ENCODE data around the gene GLB1L.

Gene GLB1L

DNA sequence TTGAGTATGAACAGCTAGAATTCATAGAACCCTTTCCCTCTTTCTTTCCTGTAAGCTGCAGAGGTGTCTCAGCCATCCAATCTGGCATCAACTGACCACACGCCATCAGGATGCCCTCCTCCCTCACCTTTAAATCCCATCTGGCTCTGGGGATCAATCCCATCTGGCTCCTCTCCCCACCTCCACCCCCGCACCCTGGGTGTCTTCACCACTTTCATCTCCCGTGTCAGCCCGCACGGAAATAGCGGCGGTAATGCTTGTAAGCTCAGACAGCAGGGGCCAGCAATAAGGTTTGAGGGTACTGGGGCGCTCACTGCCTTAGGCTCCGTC is 7.3 kb upstream of the GLB1L start:
- DNase-seq = no peak

DNA sequence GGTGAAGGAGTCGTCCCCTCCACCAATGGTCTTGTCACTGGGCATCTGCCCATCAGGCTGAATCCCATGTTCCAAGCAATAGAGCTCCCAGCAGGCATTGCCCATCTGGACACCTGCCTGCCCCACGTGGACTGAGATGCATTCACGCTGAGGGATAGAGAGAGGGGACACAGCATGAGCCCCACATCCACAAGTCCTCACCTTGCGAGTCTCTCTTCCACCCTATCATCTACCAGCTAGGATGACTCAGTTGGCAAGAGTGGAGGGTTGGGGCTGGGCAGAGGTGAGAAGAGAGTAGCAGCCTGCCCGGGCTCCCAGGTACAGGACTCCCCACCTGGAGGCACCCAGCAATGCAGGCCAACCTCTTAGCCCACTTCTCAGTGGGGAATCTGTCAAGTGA is 6.8 kb upstream of the GLB1L start:
- no peak for DNase-seq

DNA sequence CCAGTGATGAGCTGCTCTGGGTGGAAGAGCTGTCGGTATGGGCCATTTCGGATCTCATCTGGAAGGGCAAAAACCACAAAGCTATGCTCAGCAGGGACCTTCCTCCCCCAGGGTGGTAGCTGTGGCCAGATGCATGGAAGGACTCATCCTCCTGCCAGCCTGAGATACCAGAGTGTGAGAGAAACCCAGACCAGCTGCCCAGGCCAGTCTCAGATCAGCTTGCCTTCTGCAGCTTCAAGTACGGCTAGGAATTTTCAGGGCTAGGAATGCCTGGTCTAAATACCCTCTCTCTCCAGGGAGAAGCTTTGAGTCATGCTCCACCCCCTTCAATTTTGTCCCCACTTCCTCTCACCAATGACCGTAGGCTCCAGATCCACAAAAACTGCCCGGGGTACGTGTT is 6.4 kb upstream of the GLB1L start:
- DNase-seq = no peak

DNA sequence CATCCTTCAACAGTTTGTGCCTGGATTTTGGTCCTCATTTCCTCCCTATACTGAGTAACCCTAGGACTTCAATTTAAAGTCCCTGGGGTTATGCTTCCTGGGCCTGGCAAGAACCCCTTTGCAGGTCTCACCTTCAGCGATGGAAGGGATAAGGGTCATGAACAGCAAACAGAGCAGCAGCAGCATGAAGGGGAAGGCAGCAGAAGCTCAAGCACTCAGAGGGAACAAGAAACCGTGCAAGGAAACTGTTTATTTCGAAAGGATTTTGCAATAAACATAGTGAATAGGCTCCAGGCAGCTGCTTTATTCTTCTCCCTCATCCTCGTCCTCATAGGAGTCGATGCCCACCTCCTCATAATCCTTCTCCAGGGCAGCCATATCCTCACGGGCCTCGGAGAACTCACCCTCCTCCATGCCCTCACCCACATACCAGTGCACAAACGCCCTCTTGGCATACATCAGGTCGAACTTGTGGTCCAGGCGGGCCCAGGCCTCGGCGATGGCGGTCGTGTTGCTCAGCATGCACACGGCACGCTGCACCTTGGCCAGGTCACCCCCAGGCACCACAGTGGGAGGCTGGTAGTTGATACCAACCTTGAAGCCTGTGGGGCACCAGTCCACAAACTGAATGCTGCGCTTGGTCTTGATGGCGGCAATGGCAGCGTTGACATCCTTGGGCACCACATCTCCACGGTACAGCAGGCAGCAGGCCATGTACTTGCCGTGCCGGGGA is 5.0 kb upstream of the GLB1L start:
- no peak for DNase-seq

DNA sequence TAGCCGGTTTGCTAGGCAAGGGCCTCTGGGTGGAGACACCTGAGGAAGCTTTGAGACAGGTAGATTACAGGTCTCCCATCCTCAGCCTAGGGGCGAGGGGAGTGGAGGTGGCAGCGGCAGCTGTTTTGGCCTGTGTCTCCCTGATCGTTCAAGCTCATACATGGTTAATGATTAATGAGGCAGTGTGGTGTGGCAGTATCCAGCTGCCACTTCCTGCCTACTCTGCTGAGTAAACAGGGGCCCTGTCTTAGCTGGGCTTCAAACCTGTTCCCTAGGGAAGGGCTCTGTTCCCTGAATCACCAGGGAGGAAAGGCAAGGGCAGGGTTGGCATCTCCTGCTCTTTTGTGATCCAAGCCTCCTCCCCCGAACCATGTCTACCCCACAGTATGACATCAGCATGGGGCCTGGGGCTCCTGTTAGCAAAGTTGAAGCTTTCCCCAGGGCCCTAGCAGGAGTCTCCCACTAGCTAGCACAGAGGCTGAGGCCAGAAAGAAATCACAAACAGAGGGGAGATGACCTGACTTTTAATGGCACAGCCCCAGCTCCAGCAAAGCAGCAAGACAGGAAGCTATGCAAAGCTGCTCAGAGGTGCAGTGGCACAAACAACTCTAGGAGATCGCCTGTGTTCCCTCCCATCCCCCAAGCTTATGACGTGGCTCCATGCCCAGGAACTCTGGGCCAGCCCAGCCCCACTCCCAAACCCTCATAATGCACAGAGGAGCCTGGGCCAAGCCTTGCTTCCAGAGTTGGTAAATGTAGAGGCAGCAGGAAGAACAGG is 4.1 kb upstream of the GLB1L start:
- DNase-seq = peak; percentile 25

DNA sequence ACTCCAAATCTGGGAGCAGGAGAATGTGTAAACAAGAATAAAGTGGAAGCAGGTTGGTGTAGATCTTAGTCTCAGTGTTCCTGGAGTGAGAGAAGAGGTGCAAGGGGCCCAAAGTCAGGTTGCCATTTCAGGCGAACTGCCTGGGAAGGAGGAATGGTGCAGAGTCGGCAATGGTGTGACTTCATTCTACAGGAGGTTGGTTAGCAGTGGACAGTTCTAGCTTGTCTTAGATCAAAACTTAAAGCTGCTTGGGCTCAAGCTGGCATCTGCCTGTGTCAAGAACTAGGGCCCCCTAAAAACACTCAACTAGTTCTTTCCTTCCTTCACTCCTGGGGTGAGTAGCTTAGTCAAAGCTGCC is 3.6 kb upstream of the GLB1L start:
- DNase-seq = no peak

DNA sequence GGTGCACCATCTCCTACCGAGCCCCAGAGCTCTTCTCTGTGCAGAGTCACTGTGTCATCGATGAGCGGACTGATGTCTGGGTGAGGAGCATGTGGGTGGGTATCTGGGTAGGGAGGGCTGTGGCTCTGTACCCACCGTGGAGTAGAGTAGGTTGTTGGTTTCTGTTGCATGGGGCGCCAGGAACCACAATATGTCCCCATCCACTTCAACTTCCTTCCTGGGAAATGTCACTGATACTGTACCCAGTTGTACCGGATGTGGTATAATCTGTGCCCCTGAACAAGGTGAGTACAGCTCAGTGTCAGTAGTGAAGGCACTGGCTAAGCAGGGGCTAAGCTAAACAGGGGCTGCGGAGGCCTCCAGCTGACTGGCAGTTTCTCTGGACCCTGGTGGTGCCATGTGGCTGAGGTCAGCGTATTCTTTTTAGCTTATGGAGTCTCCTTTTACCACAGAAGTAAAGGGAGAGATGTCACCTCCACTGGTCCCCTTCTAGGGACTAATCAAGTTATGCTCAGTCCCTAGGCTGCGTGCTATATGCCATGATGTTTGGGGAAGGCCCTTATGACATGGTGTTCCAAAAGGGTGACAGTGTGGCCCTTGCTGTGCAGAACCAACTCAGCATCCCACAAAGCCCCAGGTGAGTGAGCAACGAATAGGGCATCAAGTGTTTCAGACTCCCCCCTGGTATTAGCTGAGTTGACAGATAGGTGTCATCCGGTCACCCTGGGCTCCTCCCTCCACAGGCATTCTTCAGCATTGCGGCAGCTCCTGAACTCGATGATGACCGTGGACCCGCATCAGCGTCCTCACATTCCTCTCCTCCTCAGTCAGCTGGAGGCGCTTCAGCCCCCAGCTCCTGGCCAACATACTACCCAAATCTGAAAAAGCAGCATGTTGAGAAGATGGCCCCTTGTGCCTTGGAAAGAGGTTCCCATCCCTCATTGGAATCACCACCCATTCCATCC is 2.7 kb upstream of the GLB1L start:
- DNase-seq = no peak

DNA sequence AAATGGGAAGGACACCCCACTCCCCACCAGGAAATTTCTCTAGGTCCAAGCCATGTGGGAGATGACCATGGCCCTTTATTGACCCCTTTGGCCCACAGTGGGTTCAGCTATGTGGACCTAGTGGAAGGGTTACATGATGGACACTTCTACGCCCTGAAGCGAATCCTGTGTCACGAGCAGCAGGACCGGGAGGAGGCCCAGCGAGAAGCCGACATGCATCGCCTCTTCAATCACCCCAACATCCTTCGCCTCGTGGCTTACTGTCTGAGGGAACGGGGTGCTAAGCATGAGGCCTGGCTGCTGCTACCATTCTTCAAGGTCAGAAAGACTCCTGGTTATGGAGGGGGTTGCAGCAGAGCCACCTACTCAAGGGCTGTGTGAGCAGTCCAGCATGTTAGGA is 1.3 kb upstream of the GLB1L start:
- no peak for DNase-seq

DNA sequence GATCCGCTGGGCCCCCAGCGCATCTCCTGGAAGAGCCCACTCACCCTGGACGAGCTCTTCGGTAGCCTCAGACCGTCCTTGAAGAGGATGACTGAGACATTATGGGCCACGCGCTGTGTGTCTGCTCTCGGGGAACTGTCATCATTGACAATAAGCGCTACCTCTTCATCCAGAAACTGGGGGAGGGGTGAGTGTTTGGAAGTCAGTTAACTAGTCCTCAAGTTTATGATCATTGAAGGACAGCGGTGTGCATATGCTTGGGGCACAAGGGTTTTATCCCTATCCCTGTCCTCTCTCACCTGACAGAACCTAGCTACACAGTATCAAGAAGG is 621 bp upstream of the GLB1L start:
- DNase-seq = no peak

DNA sequence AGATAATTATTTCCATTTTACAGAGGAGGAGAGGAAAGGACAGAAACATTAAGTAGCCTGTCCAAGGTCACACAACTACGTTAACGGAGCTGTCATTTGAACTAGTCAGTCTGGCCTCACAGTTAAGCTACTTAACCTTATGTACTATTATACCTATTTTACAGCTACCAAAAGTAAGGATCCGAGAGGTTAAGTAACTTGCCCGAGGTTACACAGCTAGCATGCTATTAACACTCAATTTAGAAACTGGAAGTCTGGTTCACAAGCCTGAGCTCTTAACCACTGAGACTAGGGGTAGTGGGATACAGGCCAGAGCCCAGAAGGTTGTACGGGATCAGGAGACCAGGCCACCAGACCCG is 476 bp downstream of the GLB1L start:
- DNase-seq = no peak

DNA sequence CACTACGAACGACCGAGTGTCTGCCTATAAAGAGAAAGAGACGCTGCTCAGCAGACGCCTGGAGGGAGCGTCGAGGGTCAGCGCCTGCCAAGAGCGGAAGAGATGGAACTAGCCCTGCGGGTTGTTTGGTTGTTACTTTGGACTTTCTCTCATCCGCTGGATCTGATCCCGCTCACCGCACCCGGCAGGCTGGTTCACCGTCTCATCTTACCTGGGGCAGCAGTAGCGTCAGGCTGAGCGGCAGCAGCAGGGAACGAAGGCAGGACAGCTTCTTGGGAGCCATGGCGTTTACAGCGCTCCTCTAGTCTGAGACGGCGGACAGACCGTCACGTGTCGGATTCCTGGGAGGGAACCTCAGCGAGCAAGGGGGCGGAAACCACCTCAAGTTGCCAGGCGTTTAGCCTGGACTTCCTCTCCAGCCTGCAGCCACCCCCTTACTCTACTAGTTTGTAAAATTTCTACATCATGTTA is 1.9 kb downstream of the GLB1L start:
- no peak for DNase-seq

DNA sequence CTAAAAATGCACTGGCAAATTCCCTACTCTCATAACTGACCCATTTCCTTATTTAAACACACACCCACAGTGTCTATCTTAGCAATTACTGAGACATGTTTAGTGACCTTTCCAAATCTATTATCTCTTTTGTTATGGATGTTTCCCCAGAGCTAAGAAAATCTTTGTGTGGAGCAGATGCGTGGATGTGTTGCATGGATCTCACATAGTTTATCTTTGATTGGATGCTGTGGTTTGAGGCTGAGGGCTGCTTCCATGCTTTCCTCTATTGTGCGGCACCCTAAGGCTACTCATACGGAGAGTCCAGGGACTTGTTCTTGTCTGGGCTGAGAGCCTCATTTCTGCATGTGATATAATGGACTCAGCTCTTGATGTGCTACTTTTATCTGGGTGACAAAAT is 10.9 kb downstream of the GLB1L start:
- DNase-seq = no peak

DNA sequence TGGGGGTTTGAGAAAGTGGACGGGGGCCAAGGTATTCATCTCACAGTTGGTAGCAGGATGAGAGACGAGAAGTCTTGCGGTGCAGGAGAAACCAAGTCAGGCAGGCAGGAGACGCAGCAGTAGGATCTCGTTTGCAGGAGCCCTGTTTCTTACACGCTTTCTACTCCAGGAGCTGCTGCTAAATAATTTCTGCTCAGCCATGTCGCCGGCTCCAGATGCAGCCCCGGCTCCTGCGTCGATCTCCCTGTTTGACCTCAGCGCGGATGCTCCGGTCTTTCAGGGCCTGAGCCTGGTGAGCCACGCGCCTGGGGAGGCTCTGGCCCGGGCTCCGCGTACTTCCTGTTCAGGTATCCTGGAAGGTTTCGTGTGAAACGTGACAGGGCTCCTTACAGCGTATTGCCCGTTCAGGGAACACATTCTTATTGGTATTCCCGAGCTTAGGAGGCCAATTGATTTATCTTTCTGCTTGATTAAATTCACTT is 15.1 kb downstream of the GLB1L start:
- no peak for DNase-seq

DNA sequence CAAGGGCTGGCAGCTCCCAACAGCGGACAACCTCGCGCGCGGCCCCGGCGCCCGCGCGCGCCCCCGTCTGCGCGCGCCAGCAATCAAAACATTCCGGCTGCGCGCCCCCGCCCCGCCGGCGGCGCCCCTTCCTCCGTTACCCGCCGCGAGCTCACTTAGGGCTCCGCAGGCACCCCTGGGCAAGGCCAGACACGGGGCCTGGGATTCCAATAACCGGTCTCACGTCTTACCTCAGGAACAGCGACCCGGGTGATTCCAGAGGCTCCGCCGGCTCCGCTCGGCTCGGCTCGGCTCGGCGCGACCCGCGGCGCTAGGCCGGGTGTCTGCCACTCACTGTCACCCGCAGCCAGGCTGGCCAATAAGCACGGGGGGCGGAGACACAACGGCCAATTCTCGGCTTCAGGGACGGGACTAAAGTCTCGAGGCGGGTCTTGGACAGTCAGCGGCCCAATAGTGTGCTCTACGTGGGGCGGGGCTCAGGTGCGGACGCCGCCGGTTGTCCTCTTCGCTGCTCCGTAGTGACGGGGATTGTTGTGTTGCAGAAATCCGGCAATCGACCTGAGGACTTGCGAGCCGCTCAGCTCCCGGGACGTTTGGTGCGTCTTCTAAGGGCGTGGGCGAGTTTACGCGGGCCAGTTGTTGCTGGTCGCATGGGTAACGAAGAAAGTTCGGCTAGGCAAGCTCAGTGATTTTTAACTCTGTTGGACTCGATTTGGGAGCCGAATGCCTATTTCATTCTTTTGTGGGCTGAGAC is 15.8 kb downstream of the GLB1L start, which contains the start of the genes ANKZF1 and ATG9A:
TSS of gene ANKZF1 (plus strand) at position 502 of the 754 bp plus-strand sequence. CDS start 452 bp downstream, outside the sequence.
TSS of gene ATG9A (minus strand) at position 332 of the 754 bp plus-strand sequence. CDS start 1,612 bp downstream, outside the sequence.
- DNase-seq = peak; percentile 99

DNA sequence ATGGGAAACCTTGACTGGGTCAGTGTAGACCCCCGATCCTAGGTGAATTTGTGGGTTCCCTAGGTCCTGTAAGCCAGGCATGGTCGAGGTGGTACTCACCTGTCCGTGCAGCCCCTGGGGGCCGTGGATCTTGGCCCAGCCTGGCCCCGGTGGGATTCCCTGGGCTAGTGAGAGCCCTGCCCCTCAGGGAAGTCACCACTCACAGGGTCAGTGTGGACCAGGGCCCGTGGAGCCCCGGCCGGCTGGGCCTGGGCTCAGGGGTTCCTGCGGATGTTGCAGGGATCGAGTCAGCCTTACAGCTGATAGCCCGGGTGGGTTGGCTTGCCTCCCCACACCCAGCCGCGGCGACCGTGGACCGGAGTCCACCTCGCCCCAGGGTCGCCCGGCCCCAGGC is 16.3 kb downstream of the GLB1L start:
- no peak for DNase-seq

DNA sequence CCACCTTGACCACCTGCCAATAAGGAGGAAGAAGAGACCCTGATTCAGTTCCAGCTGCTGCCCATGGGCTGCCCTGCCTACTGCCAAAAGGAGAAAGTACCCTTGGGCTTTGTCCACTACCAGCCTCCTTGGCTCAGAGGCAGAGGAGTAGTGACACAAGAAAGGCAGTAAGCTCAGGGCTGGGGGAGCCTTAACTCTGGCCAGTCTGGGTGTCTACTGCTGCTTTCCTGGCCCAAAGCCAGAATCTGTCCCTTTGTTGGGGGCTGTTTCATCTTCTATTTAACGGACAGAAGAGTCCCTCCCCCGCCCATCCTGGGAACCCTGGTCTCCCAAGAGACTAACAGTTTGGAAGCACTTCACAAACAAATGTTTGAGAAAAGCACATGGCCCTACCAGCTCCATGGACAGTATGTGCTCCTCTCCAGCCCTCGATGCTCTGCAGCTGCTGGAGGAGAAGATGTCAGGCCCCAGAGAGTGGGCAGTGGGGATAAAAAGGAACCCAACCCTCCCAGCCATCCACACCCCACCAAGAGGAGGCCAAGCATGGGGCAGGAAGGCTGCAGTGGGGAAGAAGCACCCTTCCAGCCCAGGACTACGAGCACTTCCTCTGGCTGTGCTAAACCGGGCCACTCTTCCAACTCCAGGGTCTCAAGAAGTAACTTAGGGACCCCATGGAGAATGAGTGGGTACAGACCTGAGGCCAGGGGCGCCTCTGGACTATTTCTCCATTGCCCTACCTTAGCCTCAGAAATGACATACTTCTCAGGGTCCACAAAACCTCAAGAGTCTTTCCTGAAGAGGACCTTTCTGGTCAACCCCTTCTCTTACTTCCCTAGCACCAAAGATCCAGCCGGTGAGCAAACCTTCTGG is 17.0 kb downstream of the GLB1L start:
- no peak for DNase-seq

DNA sequence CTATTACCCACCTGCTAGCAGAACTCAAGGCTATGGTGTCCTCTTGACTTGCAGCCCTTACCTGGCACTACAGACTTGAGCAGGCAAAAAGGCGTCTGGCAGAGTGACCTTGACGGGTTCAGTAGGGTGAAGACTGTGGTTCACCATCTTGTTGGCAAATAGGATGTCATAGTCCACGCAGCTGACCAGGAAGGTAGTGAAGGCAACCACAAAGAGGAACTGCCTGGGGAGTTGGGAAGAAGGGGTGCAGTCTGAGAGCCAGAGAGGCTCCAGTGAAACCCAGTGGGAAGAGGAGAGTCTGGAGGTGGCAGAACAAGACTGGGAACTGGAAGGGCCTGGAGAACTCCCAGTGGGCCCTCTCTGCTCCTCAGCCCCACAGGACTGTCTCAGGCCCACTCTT is 19.9 kb downstream of the GLB1L start:
- no peak for DNase-seq

DNA sequence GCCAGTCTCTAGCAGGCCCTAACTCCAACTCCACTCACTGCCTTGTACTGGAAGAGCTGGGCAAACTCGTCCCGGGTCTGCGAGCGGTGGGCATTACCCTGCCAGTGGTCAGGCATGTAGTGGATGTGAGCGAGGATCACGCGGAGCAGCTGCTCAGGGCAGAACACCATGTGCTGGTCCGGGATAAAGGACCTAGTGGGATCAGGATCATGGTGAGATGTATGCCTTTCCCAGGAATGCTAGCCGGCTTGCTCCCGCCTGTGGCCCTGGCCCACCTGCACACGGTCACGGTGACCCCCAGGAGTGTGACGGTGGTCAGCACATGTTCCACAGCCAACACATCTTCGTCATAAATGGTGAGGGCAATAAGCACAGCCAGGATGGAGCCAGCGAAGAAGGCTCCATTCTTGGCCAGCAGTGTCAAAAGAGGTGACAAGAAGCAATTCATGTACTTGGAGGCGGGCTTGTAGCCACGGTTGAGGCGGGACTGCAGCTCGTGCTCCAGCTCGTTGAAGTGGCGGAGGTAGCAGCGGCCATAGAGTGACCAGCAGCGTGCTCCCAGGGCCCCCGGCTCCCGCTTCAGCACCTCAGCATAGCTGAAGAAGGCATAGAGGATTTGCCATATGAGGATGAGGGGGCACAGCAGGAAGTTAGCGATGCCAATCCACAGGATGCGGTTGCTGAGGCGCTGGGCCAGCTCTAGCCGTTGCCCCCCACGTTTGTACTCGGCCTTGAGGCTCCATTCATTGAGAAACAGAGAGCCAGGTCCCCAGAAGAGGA is 21.2 kb downstream of the GLB1L start:
- no peak for DNase-seq

DNA sequence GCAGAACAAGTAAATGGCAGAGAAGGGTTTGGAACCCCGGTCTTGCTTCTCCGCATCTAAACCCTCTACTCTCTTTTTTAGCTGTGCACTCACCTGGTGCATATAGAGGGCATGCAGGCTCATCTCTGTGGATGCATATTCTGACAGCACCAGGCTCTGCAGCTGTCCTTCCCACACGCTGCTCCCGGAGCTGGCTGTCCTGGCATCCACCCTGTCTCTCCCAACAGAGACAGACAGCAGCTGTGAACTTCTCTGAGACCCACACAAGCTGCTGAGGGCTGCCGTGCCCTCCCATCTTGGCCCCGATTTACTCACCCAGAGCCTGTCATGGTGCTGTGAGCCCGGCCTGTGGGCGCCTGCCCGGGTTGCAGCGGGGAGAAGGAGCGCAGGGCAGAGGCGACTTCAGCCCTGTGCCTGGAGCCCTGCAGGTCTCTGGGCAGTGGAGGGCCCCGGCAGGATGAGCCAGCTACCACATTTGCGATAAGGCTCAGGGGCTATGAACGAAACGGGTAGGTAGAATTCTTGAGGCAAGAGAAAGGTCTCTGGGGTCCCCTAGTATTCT is 23.2 kb downstream of the GLB1L start:
- no peak for DNase-seq

DNA sequence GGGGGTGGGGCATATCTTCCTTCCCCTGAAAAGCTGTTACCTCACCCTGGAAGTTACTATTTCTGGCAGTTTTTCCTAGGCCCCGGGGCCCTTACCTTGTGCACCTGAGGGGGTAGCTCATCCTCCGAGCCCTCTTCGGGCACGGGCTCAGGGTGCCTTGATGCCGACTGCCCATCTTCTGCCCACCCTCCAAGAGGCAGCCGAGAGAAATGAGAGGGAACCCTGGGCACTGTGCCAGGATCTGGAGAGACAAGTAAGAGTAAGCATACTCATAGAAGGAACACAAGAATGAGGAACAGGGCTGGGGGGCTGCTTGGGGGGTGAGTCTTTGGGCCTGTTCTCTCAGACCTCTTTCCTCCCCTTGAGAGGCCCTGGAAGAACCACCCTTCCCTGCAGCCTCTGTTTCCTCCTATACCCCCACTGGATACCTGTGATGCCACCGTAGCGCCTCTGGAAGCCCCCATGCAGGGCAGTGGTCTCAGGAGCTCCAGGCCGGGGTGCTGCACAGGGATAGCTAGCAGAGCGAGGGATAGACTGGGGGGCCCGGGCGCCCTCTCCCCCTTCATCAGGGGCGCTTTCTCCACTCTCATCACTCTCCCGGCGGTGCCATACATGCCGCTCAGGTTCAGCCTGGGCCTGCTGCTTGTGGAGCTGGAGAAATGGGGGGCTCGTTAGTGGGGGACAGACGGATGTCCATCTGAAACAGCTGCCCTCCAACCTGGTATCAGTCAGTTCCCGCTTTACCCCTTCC is 24.4 kb downstream of the GLB1L start:
- no peak for DNase-seq
